Esophagus muscularis mucosa (tissue), 4 donors: ENCODE data around the gene HRAS.

Experiments used
- EP300 ChIP-seq: sonication (generic); formaldehyde crosslinking; IDR thresholded peaks from one replicate; pipeline ENCODE4 v1.6.1; 2017; ENCODE audit warnings: antibody characterized with exemption
- POLR2A ChIP-seq: fragments of 450-650 bp; IDR thresholded peaks from one replicate; pipeline ENCODE4 v1.6.1; 2017; ENCODE audit warnings: antibody characterized with exemption, moderate library complexity, mild to moderate bottlenecking, low read depth
- TF ChIP-seq, protein P1 (sequence below), 3 experiments: fragments of 200-600 bp in 2 of 3; fragments of 450-650 bp in 1 of 3; sonication (generic) in 2 of 3; IDR thresholded peaks; one replicate each; pipeline ENCODE4 v1.5.1; 2017 to 2019; ENCODE audit warnings: antibody characterized with exemption in 3 of 3, mild to moderate bottlenecking in 2 of 3, moderate library complexity in 1 of 3

- TF ChIP-seq POLR2A (no peak), EP300 (no peak)
- TF ChIP-seq, protein P1, sequence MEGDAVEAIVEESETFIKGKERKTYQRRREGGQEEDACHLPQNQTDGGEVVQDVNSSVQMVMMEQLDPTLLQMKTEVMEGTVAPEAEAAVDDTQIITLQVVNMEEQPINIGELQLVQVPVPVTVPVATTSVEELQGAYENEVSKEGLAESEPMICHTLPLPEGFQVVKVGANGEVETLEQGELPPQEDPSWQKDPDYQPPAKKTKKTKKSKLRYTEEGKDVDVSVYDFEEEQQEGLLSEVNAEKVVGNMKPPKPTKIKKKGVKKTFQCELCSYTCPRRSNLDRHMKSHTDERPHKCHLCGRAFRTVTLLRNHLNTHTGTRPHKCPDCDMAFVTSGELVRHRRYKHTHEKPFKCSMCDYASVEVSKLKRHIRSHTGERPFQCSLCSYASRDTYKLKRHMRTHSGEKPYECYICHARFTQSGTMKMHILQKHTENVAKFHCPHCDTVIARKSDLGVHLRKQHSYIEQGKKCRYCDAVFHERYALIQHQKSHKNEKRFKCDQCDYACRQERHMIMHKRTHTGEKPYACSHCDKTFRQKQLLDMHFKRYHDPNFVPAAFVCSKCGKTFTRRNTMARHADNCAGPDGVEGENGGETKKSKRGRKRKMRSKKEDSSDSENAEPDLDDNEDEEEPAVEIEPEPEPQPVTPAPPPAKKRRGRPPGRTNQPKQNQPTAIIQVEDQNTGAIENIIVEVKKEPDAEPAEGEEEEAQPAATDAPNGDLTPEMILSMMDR (IDR thresholded peaks at IDR 0.05): no peak
These were observed 44.0 kb downstream of the HRAS start for GRCh38 chr11:491358-491757.
